ENCODE results near the gene RC3H2.
A peak's percentile ranks its signal among the peaks of the same experiment; 100 is the strongest.

- TF ChIP-seq CTCF (IDR thresholded peaks at IDR 0.05; ENCODE audit: control extremely low read depth in 1 of 3, insufficient read depth in 1 of 3, low read depth in 1 of 3, low read length in 3 of 3) (no peak), EZH2 (IDR thresholded peaks at IDR 0.05; ENCODE audit: low read depth, low read length, severe bottlenecking) (no peak), POLR2AphosphoS5 (IDR thresholded peaks at IDR 0.05; ENCODE audit: low read depth, low read length) (peak; percentile 92), POLR2A (IDR thresholded peaks at IDR 0.05; ENCODE audit: control extremely low read depth in 1 of 2, low read depth in 2 of 2, low read length in 2 of 2) (peak; percentile 95 to 97), RAD21 (IDR thresholded peaks at IDR 0.05 in 1 of 2, conservative IDR thresholded peaks at IDR 0.05 in 1 of 2; ENCODE audit: low read depth in 2 of 2, low read length in 2 of 2) (no peak), CEBPB (IDR thresholded peaks at IDR 0.05; ENCODE audit: low read depth, low read length) (peak; percentile 94), TAF1 (IDR thresholded peaks at IDR 0.05; ENCODE audit: low read depth, low read length) (peak; percentile 81), TEAD4 (IDR thresholded peaks at IDR 0.05; ENCODE audit: low read depth, low read length) (peak; percentile 86), CTBP2 (IDR thresholded peaks at IDR 0.05; ENCODE audit: borderline replicate concordance, insufficient read depth, insufficient read length, low read length) (no peak), TBP (IDR thresholded peaks at IDR 0.05; ENCODE audit: low read depth, low read length) (peak; percentile 84; the same call in 1 of the 2 replicates), SP1 (IDR thresholded peaks at IDR 0.05; ENCODE audit: low read depth, low read length) (no peak), ZNF274 (IDR thresholded peaks at IDR 0.05; ENCODE audit: borderline replicate concordance, extremely low read depth, low read length) (no peak), SIRT6 (IDR thresholded peaks at IDR 0.05; ENCODE audit: low read length) (no peak)
These were observed at the start of gene RC3H2 for GRCh38 chr9:122904823-122905710.
